ENCODE data around the gene LRPAP1. TPM values are rescaled to one million over a fixed set of nuclear protein-coding genes. Genes with fewer than 3 reads are reported as not detected.

Gene LRPAP1
- total and polyA plus RNA-seq, 2 experiments from 2014 or later, result 63.0 to 82.5 TPM

- no peak for TF ChIP-seq ZNF462 (CRISPR knock-in tag; IDR thresholded peaks at IDR 0.05)
- TF ChIP-seq JUNB (IDR thresholded peaks at IDR 0.05; ENCODE audit: unreplicated experiment), result no peak
Measured at GRCh38 chr4:3513807-3514206, 18.4 kb downstream of the LRPAP1 start (continued).

GRCh38 chr4:3512719-3513118 is 19.5 kb downstream of the LRPAP1 start:
- Histone ChIP-seq H3K4me1 (ENCODE audit: insufficient read depth) (no peaks in the 10 kb centered on the region), H3K4me2 (no peak overlapping the region), H3F3A (replicated peaks; ENCODE audit: low read depth) (0 out of 2 replicates have a peak, but pooled peaks cover 2% of the 10 kb centered on the region), H2AFZ (no peak overlapping the region), H3K9me2 (ENCODE audit: insufficient read depth) (no peaks in the 10 kb centered on the region), H3K79me2 (replicated peaks; ENCODE audit: insufficient read depth) (no peaks in the 10 kb centered on the region; the same call in 1 of the 2 replicates), H3K27ac (ENCODE audit: low read depth) (no peak overlapping the region), H3K27me3 (ENCODE audit: insufficient read depth) (no peaks in the 10 kb centered on the region), H3K36me3 (ENCODE audit: insufficient read depth) (peaks cover 18% of the 10 kb centered on the region; the same call in 1 of the 2 replicates), H4K20me1 (replicated peaks; ENCODE audit: insufficient read depth) (peaks cover 11% of the 10 kb centered on the region; the same call in 1 of the 2 replicates), H3K4me3 (no peak overlapping the region)
- no peak overlapping the region for H3K27ac Mint-ChIP-seq
- DNase-seq (ENCODE audit: low spot score), result no peak
- TF ChIP-seq STAT1 (IDR thresholded peaks at IDR 0.05; ENCODE audit: unreplicated experiment) (no peak), ZNF331 (CRISPR knock-in tag; IDR thresholded peaks at IDR 0.05; ENCODE audit: low read depth) (no peak), NANOG (IDR thresholded peaks at IDR 0.05; ENCODE audit: borderline replicate concordance) (no peak)
- peaks cover 6% of the 10 kb centered on the region; the same call in 2 of the 3 replicates for H3K4me1 Mint-ChIP-seq
- ATAC-seq, result no peak
- H3K27me3 Mint-ChIP-seq (ENCODE audit: insufficient read depth, low read depth, poor library complexity), result peaks cover 7% of the 10 kb centered on the region
- no peak overlapping the region for H3K4me3 Mint-ChIP-seq
- H3K36me3 Mint-ChIP-seq (ENCODE audit: low read depth), result peaks cover 74% of the 10 kb centered on the region
- H3K9me3 Mint-ChIP-seq, result 0 out of 3 replicates have a peak, but pooled peaks cover 3% of the 10 kb centered on the region
